Measurements from ENCODE around the gene TRIM15.

GRCh38 chr6:30192076-30192475, 28.7 kb downstream of the TRIM15 start:
- TF ChIP-seq CTCF (IDR thresholded peaks at IDR 0.05 in 8 of 11, conservative IDR thresholded peaks at IDR 0.05 in 3 of 11) (no peak), POLR2A (IDR thresholded peaks at IDR 0.05) (no peak), POLR2AphosphoS5 (IDR thresholded peaks at IDR 0.05) (no peak)
